Measurements from ENCODE around the gene KRTAP10-11. TPM values are rescaled to one million over a fixed set of nuclear protein-coding genes. Genes with fewer than 3 reads are reported as not detected.

Gene KRTAP10-11
- total and polyA plus RNA-seq, 2 experiments from 2014 or later = not detected

GRCh38 chr21:44653656-44654575 lies 7.7 kb downstream of the KRTAP10-11 start:
- Histone ChIP-seq H3K79me2 (no peaks in the 10 kb centered on the region), H3K9me3 (ENCODE audit: low read depth) (no peaks in the 10 kb centered on the region), H3K4me2 (no peak overlapping the region), H3K36me3 (replicated peaks; ENCODE audit: insufficient read depth, low read depth) (no peaks in the 10 kb centered on the region), H3K9me2 (replicated peaks; ENCODE audit: insufficient read depth) (no peaks in the 10 kb centered on the region), H2AFZ (no peak overlapping the region), H3K27ac (no peak overlapping the region), H3K4me3 (no peak overlapping the region), H3K4me1 (ENCODE audit: insufficient read depth) (no peaks in the 10 kb centered on the region), H4K20me1 (ENCODE audit: insufficient read depth, poor library complexity, severe bottlenecking) (no peaks in the 10 kb centered on the region), H3K27me3 (no peaks in the 10 kb centered on the region)
- no peak for DNase-seq (ENCODE audit: low spot score)
- TF ChIP-seq EZH2phosphoT487 (IDR thresholded peaks at IDR 0.05; ENCODE audit: low read depth, severe bottlenecking, unreplicated experiment) (no peak), EZH2 (IDR thresholded peaks at IDR 0.05; ENCODE audit: borderline replicate concordance) (no peak), CTCF (IDR thresholded peaks at IDR 0.05; ENCODE audit: poor library complexity) (no peak)
- 92% methylated on average over 17 of the region's 17 CpGs for WGBS (ENCODE audit: low lambda C conversion rate, missing lambda C conversion rate)

GRCh38 chr21:44654576-44655175 lies 8.5 kb downstream of the KRTAP10-11 start, which contains the start of gene KRTAP12-4:
TSS of gene KRTAP12-4 (minus strand) at chr21:44654659. CDS start at chr21:44654614, 45 bp downstream.
- no peaks in the 10 kb centered on the region for H4K20me1 ChIP-seq (ENCODE audit: insufficient read depth, poor library complexity, severe bottlenecking)
- H3K4me1 ChIP-seq (ENCODE audit: insufficient read depth) = no peaks in the 10 kb centered on the region
- H3K27ac ChIP-seq = no peak within 1 kb of the TSS
- no peak within 1 kb of the TSS for H2AFZ ChIP-seq
- H3K4me2 ChIP-seq = no peak within 1 kb of the TSS
- 84% methylated on average over 8 of the region's 9 CpGs for WGBS (ENCODE audit: low lambda C conversion rate, missing lambda C conversion rate)
- TF ChIP-seq EZH2phosphoT487 (IDR thresholded peaks at IDR 0.05; ENCODE audit: low read depth, severe bottlenecking, unreplicated experiment) (no peak), CTCF (IDR thresholded peaks at IDR 0.05; ENCODE audit: poor library complexity) (no peak), EZH2 (IDR thresholded peaks at IDR 0.05; ENCODE audit: borderline replicate concordance) (no peak)
- no peaks in the 10 kb centered on the region for H3K27me3 ChIP-seq
- H3K36me3 ChIP-seq (replicated peaks; ENCODE audit: insufficient read depth, low read depth) = no peaks in the 10 kb centered on the region
- no peaks in the 10 kb centered on the region for H3K79me2 ChIP-seq
- DNase-seq (ENCODE audit: low spot score) = no peak
- H3K9me2 ChIP-seq (replicated peaks; ENCODE audit: insufficient read depth) = no peaks in the 10 kb centered on the region
- H3K4me3 ChIP-seq = no peak within 1 kb of the TSS
- no peaks in the 10 kb centered on the region for H3K9me3 ChIP-seq (ENCODE audit: low read depth)

GRCh38 chr21:44656868-44657267 lies 10.7 kb downstream of the KRTAP10-11 start:
- H3K79me2 ChIP-seq = no peaks in the 10 kb centered on the region

More at GRCh38 chr21:44656868-44657267, 10.7 kb downstream of the KRTAP10-11 start:
- Histone ChIP-seq H3K9me3 (ENCODE audit: low read depth) (no peaks in the 10 kb centered on the region), H2AFZ (no peak overlapping the region), H3K36me3 (replicated peaks; ENCODE audit: insufficient read depth, low read depth) (no peaks in the 10 kb centered on the region), H3K4me3 (no peak overlapping the region), H3K4me1 (ENCODE audit: insufficient read depth) (no peaks in the 10 kb centered on the region), H3K9me2 (replicated peaks; ENCODE audit: insufficient read depth) (no peaks in the 10 kb centered on the region), H4K20me1 (ENCODE audit: insufficient read depth, poor library complexity, severe bottlenecking) (no peaks in the 10 kb centered on the region), H3K27me3 (no peaks in the 10 kb centered on the region), H3K4me2 (no peak overlapping the region), H3K27ac (no peak overlapping the region)
- TF ChIP-seq EZH2 (IDR thresholded peaks at IDR 0.05; ENCODE audit: borderline replicate concordance) (no peak), EZH2phosphoT487 (IDR thresholded peaks at IDR 0.05; ENCODE audit: low read depth, severe bottlenecking, unreplicated experiment) (no peak), CTCF (IDR thresholded peaks at IDR 0.05; ENCODE audit: poor library complexity) (no peak)
- 73% methylated on average over 1 of the region's 1 CpG for WGBS (ENCODE audit: low lambda C conversion rate, missing lambda C conversion rate)
- no peak for DNase-seq (ENCODE audit: low spot score)
